GDM1 (cell line): ENCODE data around the gene TRIM10.

Experiments
- DNase-seq: peaks from one replicate; lab custom pipeline; 2025; lab: John Stamatoyannopoulos, UW

TRIM10 gene

GRCh38 chr6:30160785-30161531, at the start of gene TRIM10:
TSS of gene TRIM10 (minus strand) at chr6:30161211. CDS start at chr6:30160858, 353 bp downstream.
- DNase-seq = no peak

GRCh38 chr6:30207619-30208295, 46.7 kb upstream of the TRIM10 start:
- no peak for DNase-seq

GRCh38 chr6:30206799-30207618, 46.0 kb upstream of the TRIM10 start:
- no peak for DNase-seq

GRCh38 chr6:30206152-30206551, 45.1 kb upstream of the TRIM10 start:
- DNase-seq = no peak

- no peak for DNase-seq
These were observed 43.1 kb upstream of the TRIM10 start for GRCh38 chr6:30204116-30204515.

- DNase-seq = no peak
These were observed 41.4 kb upstream of the TRIM10 start for GRCh38 chr6:30202366-30202765.

- peak; percentile 55 for DNase-seq
These were observed 39.7 kb upstream of the TRIM10 start for GRCh38 chr6:30200551-30201281.

GRCh38 chr6:30198166-30199084, 37.4 kb upstream of the TRIM10 start:
- no peak for DNase-seq

GRCh38 chr6:30196376-30196775, 35.4 kb upstream of the TRIM10 start:
- DNase-seq = no peak

- DNase-seq = no peak
These were observed 34.9 kb upstream of the TRIM10 start for GRCh38 chr6:30195951-30196350.

- DNase-seq = no peak
These were observed 34.0 kb upstream of the TRIM10 start for GRCh38 chr6:30194797-30195690.

- DNase-seq = no peak
These were observed 31.1 kb upstream of the TRIM10 start for GRCh38 chr6:30192076-30192475.

- no peak for DNase-seq
These were observed 27.5 kb upstream of the TRIM10 start for GRCh38 chr6:30188541-30188940.

- DNase-seq = no peak
These were observed 25.0 kb upstream of the TRIM10 start for GRCh38 chr6:30185846-30186484.

- no peak for DNase-seq
These were observed 23.5 kb upstream of the TRIM10 start for GRCh38 chr6:30184417-30185031.

- no peak for DNase-seq
These were observed 19.1 kb upstream of the TRIM10 start for GRCh38 chr6:30180145-30180544.

- no peak for DNase-seq
These were observed 17.8 kb upstream of the TRIM10 start for GRCh38 chr6:30178837-30179236.

- DNase-seq = no peak
These were observed 14.8 kb upstream of the TRIM10 start for GRCh38 chr6:30175765-30176164.

- DNase-seq = no peak
These were observed 11.7 kb upstream of the TRIM10 start for GRCh38 chr6:30172681-30173080.
